ENCODE measurements around the gene HPS4. TPM values are rescaled to one million over a fixed set of nuclear protein-coding genes. Genes with fewer than 3 reads are reported as not detected.

Gene HPS4
- total RNA-seq, 4 donors from 2014 or later = 7.0 to 13.9 (median 10.5) TPM

- in situ Hi-C loops (cut with MboI; ENCODE audit: low sequenced_read_pairs in 4 of 4) = no loop called here
- Histone ChIP-seq H3K4me1 (no peaks in the 10 kb centered on the region), H3K27ac (no peak overlapping the region), H3K27me3 (peaks cover 15 to 26% (median 17%) of the 10 kb centered on the region in 3 donors), H3K36me3 (no peaks in the 10 kb centered on the region), H3K4me3 (no peak overlapping the region), H3K9me3 (no peaks in the 10 kb centered on the region)
- DNase-seq (no peak), ATAC-seq (no peak)
- intact Hi-C loops (cut with DNase I; ENCODE audit: low total_unique reads) = no loop called here
- no peak for TF ChIP-seq POLR2A (IDR thresholded peaks at IDR 0.05)
- no peak for TF ChIP-seq CTCF (IDR thresholded peaks at IDR 0.05 in 4 of 5, conservative IDR thresholded peaks at IDR 0.05 in 1 of 5)
Observed at GRCh38 chr22:26435327-26436093, 48.1 kb downstream of the HPS4 start.

- Histone ChIP-seq H3K27me3 (peaks cover 25 to 35% (median 25%) of the 10 kb centered on the region in 3 donors), H3K36me3 (no peaks in the 10 kb centered on the region), H3K4me3 (no peak overlapping the region), H3K9me3 (no peaks in the 10 kb centered on the region), H3K4me1 (peaks cover 0 to 3% of the 10 kb centered on the region in 2 donors), H3K27ac (no peak overlapping the region)
- intact Hi-C loops (cut with DNase I; ENCODE audit: low total_unique reads) (no loop called here), in situ Hi-C loops (cut with MboI; ENCODE audit: low sequenced_read_pairs in 4 of 4) (no loop called here)
- DNase-seq (no peak), ATAC-seq (no peak)
- TF ChIP-seq CTCF (IDR thresholded peaks at IDR 0.05 in 4 of 5, conservative IDR thresholded peaks at IDR 0.05 in 1 of 5) (no peak), POLR2A (IDR thresholded peaks at IDR 0.05) (no peak)
Observed at GRCh38 chr22:26433805-26434204, 49.8 kb downstream of the HPS4 start.

GRCh38 chr22:26432619-26433311 is 50.8 kb downstream of the HPS4 start:
- H3K9me3 ChIP-seq = no peaks in the 10 kb centered on the region
- no peak for ATAC-seq

GRCh38 chr22:26431261-26431995 is 52.2 kb downstream of the HPS4 start:
- intact Hi-C loops (cut with DNase I; ENCODE audit: low total_unique reads) = no loop called here
- peaks cover 3% of the 10 kb centered on the region in 2 donors for H3K4me1 ChIP-seq

More at GRCh38 chr22:26432619-26433311, 50.8 kb downstream of the HPS4 start:
- Histone ChIP-seq H3K4me3 (no peak overlapping the region), H3K36me3 (no peaks in the 10 kb centered on the region), H3K27me3 (peaks cover 25 to 35% (median 31%) of the 10 kb centered on the region in 3 donors), H3K4me1 (peaks cover 3% of the 10 kb centered on the region in 2 donors), H3K27ac (no peak overlapping the region)
- TF ChIP-seq CTCF (IDR thresholded peaks at IDR 0.05 in 4 of 5, conservative IDR thresholded peaks at IDR 0.05 in 1 of 5) (no peak), POLR2A (IDR thresholded peaks at IDR 0.05) (no peak)
- intact Hi-C loops (cut with DNase I; ENCODE audit: low total_unique reads) = no loop called here
- in situ Hi-C loops (cut with MboI; ENCODE audit: low sequenced_read_pairs in 4 of 4) = no loop called here
- no peak for DNase-seq

More at GRCh38 chr22:26431261-26431995, 52.2 kb downstream of the HPS4 start:
- Histone ChIP-seq H3K9me3 (no peaks in the 10 kb centered on the region), H3K36me3 (no peaks in the 10 kb centered on the region), H3K27me3 (peaks cover 25 to 35% (median 31%) of the 10 kb centered on the region in 3 donors), H3K4me3 (no peak overlapping the region), H3K27ac (no peak overlapping the region)
- in situ Hi-C loops (cut with MboI; ENCODE audit: low sequenced_read_pairs in 4 of 4) = no loop called here
- ATAC-seq (no peak), DNase-seq (no peak)
- TF ChIP-seq CTCF (IDR thresholded peaks at IDR 0.05 in 4 of 5, conservative IDR thresholded peaks at IDR 0.05 in 1 of 5) (no peak), POLR2A (IDR thresholded peaks at IDR 0.05) (no peak)
